SU-DHL-6 (cell line): ENCODE data around the gene OSBPL2.

Experiments used
- H2AFZ ChIP-seq: fragments of 200-600 bp; sonication (generic); 2 replicates; pipeline ENCODE4 v1.6.1; 2014; ENCODE audit warnings: low read depth, mild to moderate bottlenecking, moderate library complexity, mixed read lengths, antibody characterized with exemption, low read length; ENCODE audit not compliant: severe bottlenecking
- H3F3A ChIP-seq: fragments of 200-600 bp; shearing (Covaris generic); 2 replicates; pipeline ENCODE4 v1.6.0; 2016; ENCODE audit warnings: antibody characterized with exemption, mild to moderate bottlenecking; ENCODE audit not compliant: insufficient read depth
- H3K27ac ChIP-seq: fragments of 200-600 bp; sonication (generic); 2 replicates; pipeline ENCODE4 v1.5.1; 2016; ENCODE audit warnings: low read depth, mild to moderate bottlenecking, low read length, moderate library complexity, mixed read lengths
- H3K27me3 ChIP-seq: fragments of 200-600 bp; sonication (generic), shearing (Covaris generic); 2 replicates; pipeline ENCODE4 v1.6.0; 2014; ENCODE audit warnings: mild to moderate bottlenecking, low read length
- H3K36me3 ChIP-seq: fragments of 200-600 bp; sonication (generic); 2 replicates; pipeline ENCODE4 v1.6.1; 2014; ENCODE audit warnings: mild to moderate bottlenecking, low read length, mixed read lengths
- H3K4me2 ChIP-seq: fragments of 300-600, 200-600 bp; shearing (Covaris generic), sonication (generic); 2 replicates; pipeline ENCODE4 v1.6.0; 2014; ENCODE audit warnings: low read length, low read depth, mild to moderate bottlenecking; ENCODE audit not compliant: poor library complexity, severe bottlenecking
- H3K4me3 ChIP-seq: fragments of 200-600 bp; sonication (generic); 2 replicates; pipeline ENCODE4 v1.5.1; 2014; ENCODE audit warnings: antibody characterized with exemption, low read length, mild to moderate bottlenecking, mixed read lengths; ENCODE audit not compliant: insufficient read depth, poor library complexity, severe bottlenecking
- H3K79me2 ChIP-seq: fragments of 200-600 bp; sonication (generic); 2 replicates; pipeline ENCODE4 v1.6.1; 2014; ENCODE audit warnings: mild to moderate bottlenecking, low read length, moderate library complexity; ENCODE audit not compliant: insufficient read depth
- H3K9ac ChIP-seq: fragments of 200-600 bp; sonication (generic); 2 replicates; pipeline ENCODE4 v1.7.0; 2014; ENCODE audit warnings: mild to moderate bottlenecking, low read length
- H3K9me2 ChIP-seq: fragments of 200-600 bp; sonication (generic); replicated peaks from 2 replicates; pipeline ENCODE4 v1.6.1; 2014; ENCODE audit warnings: low read length; ENCODE audit not compliant: insufficient read depth
- H3K9me3 ChIP-seq: fragments of 200-600 bp; sonication (generic); 2 replicates; pipeline ENCODE4 v1.6.1; 2014; ENCODE audit warnings: low read length, mixed read lengths; ENCODE audit not compliant: insufficient read depth
- H4K20me1 ChIP-seq: fragments of 200-600 bp; sonication (generic); 2 replicates; pipeline ENCODE4 v1.6.1; 2014; ENCODE audit warnings: low read depth, mild to moderate bottlenecking, antibody characterized with exemption, low read length, moderate library complexity, mixed read lengths
- CTCF ChIP-seq: fragments of 200-600 bp; sonication (generic); IDR thresholded peaks from one replicate; pipeline ENCODE4 v1.5.1; 2017; ENCODE audit warnings: antibody characterized with exemption, mild to moderate bottlenecking, low read length, moderate library complexity; ENCODE audit not compliant: insufficient read depth, poor library complexity, severe bottlenecking
- EZH2phosphoT487 ChIP-seq: fragments of 200-600 bp; sonication (generic), shearing (Covaris generic); conservative IDR thresholded peaks from 2 replicates; pipeline ENCODE4 v1.6.1; 2018; ENCODE audit warnings: mild to moderate bottlenecking, antibody characterized with exemption, low read length, moderate library complexity, mixed read lengths

The OSBPL2 gene

GRCh38 chr20:62326559-62326958, 88.2 kb downstream of the OSBPL2 start:
- H3K27me3 ChIP-seq = no peaks in the 10 kb centered on the region
- H2AFZ ChIP-seq = no peak overlapping the region
- H4K20me1 ChIP-seq = no peaks in the 10 kb centered on the region
- TF ChIP-seq EZH2phosphoT487 (no peak), CTCF (no peak)
- no peaks in the 10 kb centered on the region for H3K36me3 ChIP-seq
- no peak overlapping the region for H3K4me3 ChIP-seq
- no peaks in the 10 kb centered on the region for H3K79me2 ChIP-seq
- no peaks in the 10 kb centered on the region for H3K9me3 ChIP-seq
- no peak overlapping the region for H3K9ac ChIP-seq
- no peaks in the 10 kb centered on the region for H3F3A ChIP-seq
- no peak overlapping the region for H3K4me2 ChIP-seq
- H3K27ac ChIP-seq = no peak overlapping the region
- H3K9me2 ChIP-seq = no peaks in the 10 kb centered on the region

GRCh38 chr20:62326959-62327725, 88.8 kb downstream of the OSBPL2 start:
- Histone ChIP-seq H3K9me2 (no peaks in the 10 kb centered on the region), H3K4me3 (no peak overlapping the region), H2AFZ (no peak overlapping the region), H3K79me2 (no peaks in the 10 kb centered on the region), H3K4me2 (no peak overlapping the region), H3F3A (no peaks in the 10 kb centered on the region), H4K20me1 (no peaks in the 10 kb centered on the region), H3K36me3 (no peaks in the 10 kb centered on the region), H3K9ac (no peak overlapping the region), H3K27ac (no peak overlapping the region), H3K9me3 (no peaks in the 10 kb centered on the region), H3K27me3 (no peaks in the 10 kb centered on the region)
- TF ChIP-seq CTCF = no peak
- no peak for TF ChIP-seq EZH2phosphoT487

GRCh38 chr20:62327726-62328495, 89.6 kb downstream of the OSBPL2 start:
- Histone ChIP-seq H3K4me3 (no peak overlapping the region), H3K9me3 (no peaks in the 10 kb centered on the region), H4K20me1 (no peaks in the 10 kb centered on the region), H3F3A (no peaks in the 10 kb centered on the region), H2AFZ (no peak overlapping the region), H3K9me2 (no peaks in the 10 kb centered on the region), H3K79me2 (no peaks in the 10 kb centered on the region), H3K27ac (no peak overlapping the region), H3K36me3 (no peaks in the 10 kb centered on the region), H3K9ac (no peak overlapping the region), H3K27me3 (no peaks in the 10 kb centered on the region), H3K4me2 (no peak overlapping the region)
- TF ChIP-seq EZH2phosphoT487 (no peak), CTCF (no peak)
